Middle frontal gyrus (tissue), 1 donor: Measurements from ENCODE around the gene PAPLN.

Experiments used
- DNase-seq: peaks from one replicate; pipeline ENCODE4 v3.0.0-alpha.2; 2015; ENCODE audit warnings: low spot score; ENCODE audit errors: extremely low spot score

PAPLN gene

DNA sequence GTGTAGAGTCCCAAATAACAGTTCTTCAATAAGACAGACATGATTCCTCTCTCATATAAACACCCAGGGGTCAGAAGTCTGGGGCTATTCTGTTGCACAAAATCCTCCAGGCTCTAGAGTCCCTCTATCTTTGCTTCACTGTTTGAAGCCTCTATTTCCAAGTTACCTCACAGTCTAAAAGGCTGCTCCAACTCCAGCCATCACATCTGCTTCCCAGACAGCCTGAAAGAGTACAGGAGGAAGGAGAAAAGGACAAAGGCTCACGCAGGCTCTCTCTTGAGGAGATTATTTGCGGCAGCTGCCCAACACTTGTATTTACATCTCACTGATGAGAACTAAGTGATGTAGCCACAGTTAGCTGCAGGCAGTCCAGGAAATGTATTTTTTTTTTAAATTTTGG lies 6.4 kb downstream of the PAPLN start:
- no peak for DNase-seq

GRCh38 chr14:73244541-73245290 lies 7.4 kb downstream of the PAPLN start:
- DNase-seq = no peak

DNA sequence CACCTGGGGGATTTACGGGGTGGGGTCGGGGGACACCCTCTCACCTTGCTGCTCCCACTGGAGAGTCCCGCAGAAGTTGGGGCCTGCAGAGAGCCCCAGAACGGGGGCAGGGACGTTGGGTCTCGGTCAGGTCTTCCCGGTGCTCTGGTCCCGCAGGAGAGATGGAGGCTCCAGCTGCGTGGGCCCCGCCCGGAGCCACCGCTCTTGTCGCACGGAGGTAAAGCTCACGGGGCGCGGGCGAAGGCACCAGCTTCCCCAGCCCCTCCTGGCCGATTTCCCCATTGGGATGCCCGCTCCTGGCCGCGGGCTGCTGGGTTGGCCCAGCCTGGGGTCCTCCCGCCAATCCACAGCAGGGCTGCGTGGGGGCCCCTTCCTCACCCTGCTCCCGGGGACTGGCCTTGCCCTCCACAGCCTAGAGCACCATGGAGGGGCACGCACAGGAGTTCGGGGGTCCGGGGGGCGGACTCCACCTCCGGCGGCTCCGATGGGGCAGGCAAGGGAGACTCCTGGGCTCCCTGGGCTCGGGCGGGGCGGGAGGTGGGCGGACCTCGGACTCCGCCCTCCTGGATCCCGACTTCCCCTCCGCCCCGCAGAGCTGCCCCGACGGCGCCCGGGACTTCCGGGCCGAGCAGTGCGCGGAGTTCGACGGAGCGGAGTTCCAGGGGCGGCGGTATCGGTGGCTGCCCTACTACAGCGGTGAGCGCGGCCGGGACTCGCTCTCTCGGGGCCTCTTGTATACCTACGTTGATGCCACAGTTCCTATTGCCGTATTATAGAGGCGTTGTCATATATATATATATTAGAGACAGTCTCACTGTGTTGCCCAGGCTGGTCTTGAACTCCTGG lies 8.4 kb downstream of the PAPLN start:
- DNase-seq = no peak

- no peak for DNase-seq
Measured at GRCh38 chr14:73246387-73247150, 9.3 kb downstream of the PAPLN start.

- no peak for DNase-seq
Measured at GRCh38 chr14:73248108-73248868, 11.0 kb downstream of the PAPLN start.

GRCh38 chr14:73249108-73249507 lies 11.8 kb downstream of the PAPLN start:
- DNase-seq = no peak

GRCh38 chr14:73249564-73250316 lies 12.4 kb downstream of the PAPLN start:
- DNase-seq = no peak

DNA sequence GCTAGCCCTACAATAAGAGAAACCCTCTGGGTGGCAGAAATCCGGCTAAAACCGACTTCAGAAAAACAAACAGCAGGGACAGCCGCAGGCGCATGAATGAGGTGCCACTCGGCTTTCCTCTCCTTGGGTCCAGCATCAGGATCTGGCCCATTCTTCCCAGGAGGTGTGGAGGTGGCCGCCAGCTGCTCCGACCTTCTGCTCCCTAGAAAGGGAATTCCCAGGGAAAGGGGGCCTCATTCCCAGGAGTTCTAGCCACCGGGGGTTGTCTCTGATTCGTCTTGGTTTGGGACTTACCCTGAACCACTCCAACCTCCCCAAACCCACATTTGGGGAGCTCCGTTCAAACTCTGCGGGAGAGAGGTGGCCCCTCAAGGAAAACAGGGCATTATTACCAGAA lies 13.0 kb downstream of the PAPLN start:
- DNase-seq = no peak

DNA sequence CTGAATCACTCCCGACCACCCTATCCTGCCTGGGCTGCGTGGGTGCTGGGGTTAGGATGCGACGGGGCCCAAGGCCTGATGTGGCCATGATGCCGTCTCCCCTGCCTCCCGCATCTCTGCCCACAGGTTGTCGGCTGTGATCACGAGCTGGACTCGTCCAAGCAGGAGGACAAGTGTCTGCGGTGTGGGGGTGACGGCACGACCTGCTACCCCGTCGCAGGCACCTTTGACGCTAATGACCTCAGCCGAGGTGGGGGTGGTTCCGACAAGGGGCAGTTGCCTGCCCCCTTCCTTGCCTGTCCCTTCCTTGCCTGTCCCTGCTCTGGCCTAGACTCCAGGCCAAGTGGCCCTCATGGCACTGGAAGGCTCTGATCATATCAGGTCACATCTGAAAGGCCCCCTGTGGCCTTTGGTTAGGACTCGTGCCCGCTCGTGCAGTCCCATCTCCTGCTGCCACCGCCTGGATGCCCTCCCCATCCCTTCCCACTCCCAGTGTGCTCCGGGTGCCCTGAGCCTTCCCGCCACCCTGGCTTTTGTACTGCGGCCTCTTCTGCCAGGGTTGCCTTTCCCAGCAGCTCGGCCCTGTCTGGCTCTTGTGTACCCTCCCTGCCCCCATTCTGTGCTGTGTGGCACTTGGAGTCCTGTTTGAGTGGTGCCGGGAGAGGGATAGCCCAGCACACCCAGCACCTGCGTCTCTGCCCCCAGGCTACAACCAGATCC lies 13.6 kb downstream of the PAPLN start:
- no peak for DNase-seq

DNA sequence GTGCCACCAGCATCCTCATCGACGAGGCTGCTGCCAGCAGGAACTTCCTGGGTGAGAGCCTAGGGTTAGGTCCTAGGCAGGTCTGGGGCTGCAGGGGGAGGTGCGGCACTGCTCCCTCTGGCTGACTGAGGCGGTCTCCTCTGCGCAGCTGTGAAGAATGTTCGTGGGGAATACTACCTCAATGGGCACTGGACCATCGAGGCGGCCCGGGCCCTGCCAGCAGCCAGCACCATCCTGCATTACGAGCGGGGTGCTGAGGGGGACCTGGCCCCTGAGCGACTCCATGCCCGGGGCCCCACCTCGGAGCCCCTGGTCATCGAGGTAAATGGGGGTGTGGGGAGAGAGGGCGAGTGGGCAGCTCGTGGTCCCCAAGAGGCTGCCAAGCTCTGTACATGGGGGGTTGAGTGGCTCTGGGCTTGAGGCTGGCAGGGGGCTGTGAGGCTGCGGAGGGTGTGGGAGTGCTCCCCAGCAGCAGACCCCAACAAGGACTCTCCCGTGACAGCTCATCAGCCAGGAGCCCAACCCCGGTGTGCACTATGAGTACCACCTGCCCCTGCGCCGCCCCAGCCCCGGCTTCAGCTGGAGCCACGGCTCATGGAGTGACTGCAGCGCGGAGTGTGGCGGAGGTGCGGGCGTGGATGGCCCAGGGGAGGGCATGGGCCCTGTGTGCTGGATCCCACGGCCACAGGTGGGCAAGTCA lies 14.4 kb downstream of the PAPLN start:
- no peak for DNase-seq

DNA sequence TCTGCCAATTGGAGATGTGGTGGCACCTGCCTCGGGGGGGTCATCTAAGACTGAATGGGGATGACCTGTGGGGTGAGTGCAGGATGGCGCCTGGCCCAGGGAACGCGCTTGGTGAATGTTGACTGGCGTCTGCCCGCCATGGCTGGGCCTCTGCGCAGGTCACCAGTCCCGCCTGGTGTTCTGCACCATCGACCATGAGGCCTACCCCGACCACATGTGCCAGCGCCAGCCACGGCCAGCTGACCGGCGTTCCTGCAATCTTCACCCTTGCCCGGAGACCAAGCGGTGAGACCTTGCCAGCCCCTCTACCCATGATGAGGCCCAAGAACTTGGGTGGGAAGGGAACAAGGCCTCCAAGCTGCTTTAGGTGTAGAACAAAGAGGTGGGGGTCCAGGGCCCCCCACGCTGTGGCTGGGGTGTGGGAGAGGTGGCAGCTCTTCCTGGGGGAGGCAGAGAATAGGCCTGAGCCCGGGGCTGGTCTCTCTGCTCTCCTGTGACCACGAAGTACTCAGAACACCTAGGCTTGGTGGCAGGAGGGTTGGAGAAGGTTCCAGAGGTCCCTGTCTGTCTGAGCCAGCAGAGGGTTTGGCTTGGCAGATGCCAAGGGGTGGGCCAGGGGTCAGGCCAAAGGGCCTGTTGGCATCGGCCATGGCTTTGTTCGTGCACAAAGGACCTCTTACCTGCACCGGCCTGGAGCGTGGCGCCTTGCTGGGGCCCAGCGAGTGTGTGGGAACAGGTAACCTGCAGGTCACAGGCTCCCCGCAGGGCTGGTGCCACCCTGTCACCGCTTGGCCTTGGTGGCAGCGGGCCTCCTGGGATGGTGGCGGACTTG lies 15.4 kb downstream of the PAPLN start:
- no peak for DNase-seq

DNA sequence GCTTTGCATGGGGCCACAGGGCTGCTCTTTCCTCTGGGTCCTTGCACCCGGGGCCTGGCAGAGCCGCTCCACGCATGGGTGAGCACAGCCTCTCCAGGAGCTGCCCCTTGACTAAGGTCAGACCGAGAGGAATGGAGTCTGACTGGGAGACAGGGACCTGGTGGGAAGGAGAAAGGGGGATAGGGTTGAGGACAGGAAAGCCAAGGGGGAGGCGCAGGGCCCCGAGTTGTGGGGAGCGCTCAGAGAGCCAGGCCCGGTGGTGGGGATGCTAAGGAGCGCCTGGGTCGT lies 16.0 kb downstream of the PAPLN start:
- DNase-seq = no peak

- no peak for DNase-seq
Measured at GRCh38 chr14:73253721-73254120, 16.4 kb downstream of the PAPLN start.

- DNase-seq = no peak
Measured at GRCh38 chr14:73254247-73255004, 17.1 kb downstream of the PAPLN start.

GRCh38 chr14:73255005-73255400 lies 17.7 kb downstream of the PAPLN start:
- DNase-seq = no peak

DNA sequence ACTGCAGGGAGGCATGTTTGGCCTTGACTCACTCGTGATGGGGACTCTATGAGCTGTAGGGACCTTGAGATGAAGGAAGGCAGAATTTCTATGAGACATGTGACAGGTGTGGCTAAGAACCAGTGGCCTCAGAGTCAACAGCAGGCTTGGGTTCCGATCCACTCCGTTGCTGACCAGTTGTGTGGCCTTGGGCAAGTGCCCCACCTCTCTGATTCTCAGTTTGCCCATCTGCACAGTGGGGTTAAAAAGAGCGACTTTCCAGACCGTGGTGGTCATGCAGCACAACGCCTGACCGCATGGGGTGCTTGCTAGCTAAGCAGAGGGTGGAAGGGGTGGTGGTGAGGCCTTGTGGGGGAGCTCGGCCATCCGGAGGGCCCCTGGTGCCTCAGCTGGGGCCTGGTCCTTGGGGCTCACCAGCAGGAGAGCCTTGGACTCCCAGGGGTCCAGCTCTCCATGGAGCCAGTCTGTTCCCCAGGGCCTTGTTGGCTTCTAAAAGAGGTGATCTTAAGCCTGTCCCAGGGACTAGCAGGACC lies 18.5 kb downstream of the PAPLN start:
- no peak for DNase-seq

DNA sequence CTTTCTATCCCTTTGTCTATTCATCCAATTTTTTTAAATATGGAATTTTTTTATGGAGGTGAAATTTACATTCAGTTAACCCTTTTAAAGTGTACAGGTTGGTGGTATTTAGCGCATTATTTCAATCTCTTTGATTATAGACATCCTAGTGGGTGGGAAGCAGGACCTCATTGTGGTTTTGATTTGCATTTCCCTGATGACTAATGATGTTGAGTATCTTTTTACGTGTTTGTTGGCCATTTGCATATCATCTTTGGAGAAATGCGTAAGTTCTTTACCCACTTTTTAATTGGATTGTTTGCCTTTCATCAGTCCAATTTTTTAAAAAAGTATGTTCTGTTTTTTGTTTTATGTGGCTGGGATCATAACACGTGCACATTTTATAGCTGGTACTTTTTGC lies 20.8 kb downstream of the PAPLN start:
- no peak for DNase-seq
